Measurements from ENCODE around the gene TMEM184B. TPM values are rescaled to one million over a fixed set of nuclear protein-coding genes. Genes with fewer than 3 reads are reported as not detected.

TMEM184B gene
- total RNA-seq, 2 donors from 2014 or later: 31.5 to 36.5 TPM

DNA sequence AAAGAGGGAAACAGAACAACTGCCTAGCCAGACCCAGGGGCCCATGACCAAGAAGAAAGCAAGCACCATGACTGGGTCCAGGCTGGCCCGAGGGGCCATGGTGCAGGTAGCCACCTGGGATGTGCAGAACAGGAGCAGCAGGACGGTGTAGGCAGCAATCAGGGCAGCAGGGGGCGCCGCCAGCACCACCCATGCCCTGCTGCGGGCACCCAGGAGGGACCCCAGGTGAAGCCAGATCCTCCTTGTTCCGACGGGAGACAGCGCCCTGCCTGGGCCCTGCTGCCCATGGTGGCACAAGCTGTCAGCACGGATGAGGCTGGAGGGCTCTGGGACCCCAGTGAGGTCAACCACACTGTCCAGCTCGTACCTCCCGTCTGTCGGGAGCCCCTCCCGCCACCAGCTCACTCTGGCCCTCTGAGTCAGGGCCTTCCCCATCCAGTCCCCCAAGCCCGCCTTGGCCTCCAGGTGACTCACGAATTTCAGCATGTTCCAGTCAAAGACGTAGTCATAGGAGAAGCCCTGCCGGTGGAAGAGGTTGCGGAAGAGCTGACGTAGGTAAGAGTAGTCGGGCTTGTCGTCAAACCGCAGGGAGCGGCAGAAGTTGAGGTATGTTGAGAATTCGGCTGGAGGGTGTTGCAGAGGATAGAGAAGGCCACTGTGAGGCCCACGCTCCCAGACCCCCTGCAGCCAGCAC, 25.6 kb upstream of the TMEM184B start:
- peak; percentile 68 for ATAC-seq (replicated peaks)
- H3K36me3 Mint-ChIP-seq (ENCODE audit: low read depth): peaks cover 83% of the 10 kb centered on the region
- no peaks in the 10 kb centered on the region for H3K4me1 Mint-ChIP-seq
- no peak overlapping the region for H3K27ac Mint-ChIP-seq
- H3K4me3 Mint-ChIP-seq: no peak overlapping the region
- no peaks in the 10 kb centered on the region for H3K9me3 Mint-ChIP-seq
- H3K27me3 Mint-ChIP-seq: no peaks in the 10 kb centered on the region

- Mint-ChIP-seq H3K9me3 (no peaks in the 10 kb centered on the region), H3K27ac (peak overlapping the region; percentile 20), H3K4me3 (no peak overlapping the region)
Measured at GRCh38 chr22:38296372-38296771, 23.6 kb upstream of the TMEM184B start.

DNA sequence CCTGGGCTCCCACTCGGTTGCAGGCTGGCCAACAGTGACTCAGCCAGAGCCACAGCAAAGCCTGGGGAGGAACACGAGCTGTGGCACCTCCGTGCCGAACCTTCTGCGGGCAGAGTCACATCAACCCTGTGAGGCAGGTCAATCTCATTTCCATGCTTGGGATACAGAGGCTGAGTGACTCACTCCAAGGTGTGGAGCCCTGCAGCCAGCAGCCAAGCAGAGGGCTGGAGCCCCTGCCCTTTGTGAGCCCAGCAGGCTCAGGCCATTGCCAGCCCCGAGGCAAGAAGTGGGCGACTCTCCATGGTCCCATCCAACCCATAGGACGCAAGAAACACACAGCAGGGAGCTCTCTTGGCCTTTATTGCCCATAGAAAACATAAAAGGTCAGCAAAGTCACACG, 23.1 kb upstream of the TMEM184B start:
- Mint-ChIP-seq H3K36me3 (ENCODE audit: low read depth) (peaks cover 80% of the 10 kb centered on the region), H3K4me1 (no peaks in the 10 kb centered on the region), H3K4me3 (no peak overlapping the region), H3K9me3 (no peaks in the 10 kb centered on the region), H3K27me3 (no peaks in the 10 kb centered on the region), H3K27ac (no peak overlapping the region)
- no peak for ATAC-seq (replicated peaks)

More at GRCh38 chr22:38296372-38296771, 23.6 kb upstream of the TMEM184B start:
- Mint-ChIP-seq H3K36me3 (ENCODE audit: low read depth) (peaks cover 80% of the 10 kb centered on the region), H3K4me1 (no peaks in the 10 kb centered on the region), H3K27me3 (no peaks in the 10 kb centered on the region)
- ATAC-seq (replicated peaks): no peak

GRCh38 chr22:38295339-38295738, 22.5 kb upstream of the TMEM184B start:
- no peaks in the 10 kb centered on the region for H3K9me3 Mint-ChIP-seq
- H3K4me1 Mint-ChIP-seq: no peaks in the 10 kb centered on the region
- no peak for ATAC-seq (replicated peaks)
- H3K27ac Mint-ChIP-seq: no peak overlapping the region
- peaks cover 77% of the 10 kb centered on the region for H3K36me3 Mint-ChIP-seq (ENCODE audit: low read depth)
- no peak overlapping the region for H3K4me3 Mint-ChIP-seq
- H3K27me3 Mint-ChIP-seq: no peaks in the 10 kb centered on the region

GRCh38 chr22:38294193-38294592, 21.4 kb upstream of the TMEM184B start:
- ATAC-seq (replicated peaks): no peak
- no peak overlapping the region for H3K4me3 Mint-ChIP-seq
- no peaks in the 10 kb centered on the region for H3K4me1 Mint-ChIP-seq
- H3K9me3 Mint-ChIP-seq: no peaks in the 10 kb centered on the region
- no peak overlapping the region for H3K27ac Mint-ChIP-seq
- peaks cover 65% of the 10 kb centered on the region for H3K36me3 Mint-ChIP-seq (ENCODE audit: low read depth)
- no peaks in the 10 kb centered on the region for H3K27me3 Mint-ChIP-seq

GRCh38 chr22:38292694-38293093, 19.9 kb upstream of the TMEM184B start:
- no peaks in the 10 kb centered on the region for H3K9me3 Mint-ChIP-seq

GRCh38 chr22:38291201-38291777, 18.5 kb upstream of the TMEM184B start:
- Mint-ChIP-seq H3K27me3 (no peaks in the 10 kb centered on the region), H3K36me3 (ENCODE audit: low read depth) (peaks cover 45% of the 10 kb centered on the region), H3K27ac (peak overlapping the region; percentile 25), H3K4me3 (no peak overlapping the region), H3K4me1 (no peaks in the 10 kb centered on the region), H3K9me3 (no peaks in the 10 kb centered on the region)
- no peak for ATAC-seq (replicated peaks)

More at GRCh38 chr22:38292694-38293093, 19.9 kb upstream of the TMEM184B start:
- no peaks in the 10 kb centered on the region for H3K4me1 Mint-ChIP-seq
- no peak for ATAC-seq (replicated peaks)
- no peaks in the 10 kb centered on the region for H3K27me3 Mint-ChIP-seq
- no peak overlapping the region for H3K4me3 Mint-ChIP-seq
- peaks cover 59% of the 10 kb centered on the region for H3K36me3 Mint-ChIP-seq (ENCODE audit: low read depth)
- no peak overlapping the region for H3K27ac Mint-ChIP-seq

- H3K27me3 Mint-ChIP-seq: no peaks in the 10 kb centered on the region
- peaks cover 42% of the 10 kb centered on the region for H3K36me3 Mint-ChIP-seq (ENCODE audit: low read depth)
- H3K9me3 Mint-ChIP-seq: no peaks in the 10 kb centered on the region
- ATAC-seq (replicated peaks): no peak
- no peaks in the 10 kb centered on the region for H3K4me1 Mint-ChIP-seq
- no peak overlapping the region for H3K27ac Mint-ChIP-seq
- no peak overlapping the region for H3K4me3 Mint-ChIP-seq
Measured at GRCh38 chr22:38290347-38290746, 17.5 kb upstream of the TMEM184B start.

DNA sequence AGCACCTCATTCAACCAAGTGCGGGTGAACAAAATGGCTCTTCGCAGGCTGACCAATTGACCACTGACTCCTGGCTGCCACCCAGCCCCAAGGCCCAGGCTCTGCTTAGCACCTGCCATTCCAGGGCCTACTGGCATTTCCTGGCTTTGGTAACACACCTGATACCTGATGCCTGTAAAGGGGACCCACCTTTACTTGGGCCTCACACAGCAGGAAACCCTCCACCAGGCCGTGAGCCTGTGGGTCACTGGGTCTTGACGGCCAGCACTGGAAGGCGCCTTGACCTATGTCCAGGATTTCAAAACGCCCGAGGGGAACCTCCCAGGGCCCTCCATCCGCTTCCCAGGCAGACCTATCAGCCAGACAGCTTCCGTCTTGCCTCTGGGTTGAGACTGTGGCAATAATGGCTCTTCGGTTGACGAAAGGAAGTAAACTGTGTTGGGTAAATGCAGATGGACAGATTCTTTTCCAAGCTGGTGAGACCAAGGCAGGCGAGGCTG, 16.8 kb upstream of the TMEM184B start:
- no peak overlapping the region for H3K27ac Mint-ChIP-seq
- H3K4me1 Mint-ChIP-seq: no peaks in the 10 kb centered on the region
- H3K4me3 Mint-ChIP-seq: no peak overlapping the region
- no peak for ATAC-seq (replicated peaks)
- H3K9me3 Mint-ChIP-seq: no peaks in the 10 kb centered on the region
- H3K27me3 Mint-ChIP-seq: no peaks in the 10 kb centered on the region
- H3K36me3 Mint-ChIP-seq (ENCODE audit: low read depth): peaks cover 37% of the 10 kb centered on the region

GRCh38 chr22:38286915-38287669, 14.3 kb upstream of the TMEM184B start:
- Mint-ChIP-seq H3K4me1 (no peaks in the 10 kb centered on the region), H3K9me3 (no peaks in the 10 kb centered on the region), H3K27me3 (no peaks in the 10 kb centered on the region), H3K4me3 (no peak overlapping the region), H3K36me3 (ENCODE audit: low read depth) (peaks cover 18% of the 10 kb centered on the region), H3K27ac (no peak overlapping the region)
- ATAC-seq (replicated peaks): no peak

GRCh38 chr22:38285018-38285417, 12.2 kb upstream of the TMEM184B start:
- Mint-ChIP-seq H3K36me3 (ENCODE audit: low read depth) (peaks cover 5% of the 10 kb centered on the region), H3K4me3 (no peak overlapping the region), H3K9me3 (no peaks in the 10 kb centered on the region), H3K27me3 (no peaks in the 10 kb centered on the region), H3K27ac (no peak overlapping the region), H3K4me1 (no peaks in the 10 kb centered on the region)
- no peak for ATAC-seq (replicated peaks)

- Mint-ChIP-seq H3K4me3 (no peak overlapping the region), H3K36me3 (ENCODE audit: low read depth) (peaks cover 5% of the 10 kb centered on the region), H3K27me3 (no peaks in the 10 kb centered on the region), H3K4me1 (no peaks in the 10 kb centered on the region), H3K9me3 (no peaks in the 10 kb centered on the region), H3K27ac (no peak overlapping the region)
- no peak for ATAC-seq (replicated peaks)
Measured at GRCh38 chr22:38284042-38284402, 11.2 kb upstream of the TMEM184B start.

- no peak overlapping the region for H3K4me3 Mint-ChIP-seq
- H3K36me3 Mint-ChIP-seq (ENCODE audit: low read depth): no peaks in the 10 kb centered on the region
- ATAC-seq (replicated peaks): no peak
- no peaks in the 10 kb centered on the region for H3K27me3 Mint-ChIP-seq
- no peaks in the 10 kb centered on the region for H3K4me1 Mint-ChIP-seq
- no peaks in the 10 kb centered on the region for H3K9me3 Mint-ChIP-seq
- H3K27ac Mint-ChIP-seq: no peak overlapping the region
Measured at GRCh38 chr22:38282397-38282796, 9.6 kb upstream of the TMEM184B start.

DNA sequence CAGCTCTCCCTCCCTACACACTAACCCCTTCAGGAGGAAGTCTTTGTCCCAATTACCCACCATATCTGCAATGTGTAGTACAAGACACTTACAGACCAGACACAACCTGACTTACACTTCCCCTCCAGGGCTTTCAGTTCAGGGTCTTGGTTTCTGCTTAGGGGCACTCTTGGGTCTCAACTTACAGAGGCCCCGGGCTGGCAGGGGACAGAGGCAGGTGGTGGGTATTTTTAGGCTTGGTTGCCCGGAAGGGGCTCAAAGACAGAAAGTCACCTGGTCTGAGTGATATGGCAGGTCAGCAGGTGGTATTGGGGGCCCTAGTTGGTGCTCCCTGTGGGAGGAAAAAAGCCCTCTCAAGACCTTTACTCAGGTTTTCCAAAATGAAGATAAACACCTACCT, 3.4 kb upstream of the TMEM184B start:
- H3K4me3 Mint-ChIP-seq: no peak overlapping the region
- H3K4me1 Mint-ChIP-seq: peaks cover 15% of the 10 kb centered on the region
- no peaks in the 10 kb centered on the region for H3K27me3 Mint-ChIP-seq
- H3K27ac Mint-ChIP-seq: no peak overlapping the region
- H3K9me3 Mint-ChIP-seq: no peaks in the 10 kb centered on the region
- no peaks in the 10 kb centered on the region for H3K36me3 Mint-ChIP-seq (ENCODE audit: low read depth)
- no peak for ATAC-seq (replicated peaks)

All from activated T-helper 17 cell treated with anti-CD3 and anti-CD28 coated beads, Interleukin-2, amount 50 U/mL, for 72 hours (primary cell).